ENCODE results near the gene PRDM8.

DNA sequence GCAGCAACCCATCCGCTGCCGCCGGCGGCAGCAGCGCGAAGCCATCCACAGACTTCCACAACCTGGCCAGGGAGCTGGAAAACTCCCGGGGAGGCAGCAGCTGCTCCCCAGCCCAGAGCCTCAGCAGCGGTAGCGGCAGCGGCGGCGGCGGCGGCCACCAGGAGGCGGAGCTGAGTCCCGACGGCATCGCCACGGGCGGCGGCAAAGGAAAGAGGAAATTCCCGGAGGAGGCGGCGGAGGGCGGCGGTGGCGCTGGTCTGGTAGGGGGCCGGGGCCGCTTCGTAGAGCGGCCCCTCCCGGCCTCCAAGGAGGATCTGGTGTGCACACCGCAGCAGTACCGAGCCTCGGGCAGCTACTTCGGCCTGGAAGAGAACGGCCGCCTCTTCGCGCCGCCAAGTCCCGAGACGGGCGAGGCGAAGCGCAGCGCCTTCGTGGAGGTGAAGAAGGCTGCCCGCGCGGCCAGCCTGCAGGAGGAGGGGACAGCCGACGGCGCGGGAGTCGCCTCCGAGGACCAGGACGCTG, 4.9 kb downstream of the PRDM8 start:
- TF ChIP-seq, protein P1, sequence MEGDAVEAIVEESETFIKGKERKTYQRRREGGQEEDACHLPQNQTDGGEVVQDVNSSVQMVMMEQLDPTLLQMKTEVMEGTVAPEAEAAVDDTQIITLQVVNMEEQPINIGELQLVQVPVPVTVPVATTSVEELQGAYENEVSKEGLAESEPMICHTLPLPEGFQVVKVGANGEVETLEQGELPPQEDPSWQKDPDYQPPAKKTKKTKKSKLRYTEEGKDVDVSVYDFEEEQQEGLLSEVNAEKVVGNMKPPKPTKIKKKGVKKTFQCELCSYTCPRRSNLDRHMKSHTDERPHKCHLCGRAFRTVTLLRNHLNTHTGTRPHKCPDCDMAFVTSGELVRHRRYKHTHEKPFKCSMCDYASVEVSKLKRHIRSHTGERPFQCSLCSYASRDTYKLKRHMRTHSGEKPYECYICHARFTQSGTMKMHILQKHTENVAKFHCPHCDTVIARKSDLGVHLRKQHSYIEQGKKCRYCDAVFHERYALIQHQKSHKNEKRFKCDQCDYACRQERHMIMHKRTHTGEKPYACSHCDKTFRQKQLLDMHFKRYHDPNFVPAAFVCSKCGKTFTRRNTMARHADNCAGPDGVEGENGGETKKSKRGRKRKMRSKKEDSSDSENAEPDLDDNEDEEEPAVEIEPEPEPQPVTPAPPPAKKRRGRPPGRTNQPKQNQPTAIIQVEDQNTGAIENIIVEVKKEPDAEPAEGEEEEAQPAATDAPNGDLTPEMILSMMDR (IDR thresholded peaks at IDR 0.05) = peak; percentile 86
- no peak for TF ChIP-seq EZH2 (IDR thresholded peaks at IDR 0.05; ENCODE audit: borderline replicate concordance, insufficient read depth, low read depth, low read length, poor library complexity, severe bottlenecking)
